ENCODE data around the gene HERC3. TPM values are rescaled to one million over a fixed set of nuclear protein-coding genes. Genes with fewer than 3 reads are reported as not detected.

The HERC3 gene
- total RNA-seq, 1 experiment from 2014 or later: 5.5 TPM

- H3K9me3 Mint-ChIP-seq: no peaks in the 10 kb centered on the region
- no peaks in the 10 kb centered on the region for H3K36me3 Mint-ChIP-seq
- H3K4me3 Mint-ChIP-seq: peak overlapping the region; percentile 81
- ATAC-seq (peak; percentile 60), DNase-seq (ENCODE audit: low spot score) (peak; percentile 61)
- CTCF ChIA-PET: interaction anchor here (0.6 to 3.4 kb wide), 7 partner anchors 11 to 80 kb away, joined by 3 to 18 read pairs (median 7); no protein-coding TSS in a partner anchor
- H3K4me1 Mint-ChIP-seq: peaks cover 18% of the 10 kb centered on the region
- H3K27me3 Mint-ChIP-seq (ENCODE audit: low read depth): peaks cover 71% of the 10 kb centered on the region
- H3K27ac Mint-ChIP-seq: no peak overlapping the region
- POLR2A ChIA-PET: interaction anchor here (0.7 kb wide), 1 partner anchor 289 kb away, joined by 3 read pairs; no protein-coding TSS in a partner anchor
- TF ChIP-seq ERG (CRISPR knock-in tag; IDR thresholded peaks at IDR 0.05) (no peak), GTF2I (CRISPR knock-in tag; conservative IDR thresholded peaks at IDR 0.05) (no peak), ZNF512 (CRISPR knock-in tag; IDR thresholded peaks at IDR 0.05; ENCODE audit: borderline replicate concordance) (no peak), TEAD1 (CRISPR knock-in tag; IDR thresholded peaks at IDR 0.05) (no peak), EMX1 (CRISPR knock-in tag; IDR thresholded peaks at IDR 0.05) (no peak), CREB1 (CRISPR knock-in tag; IDR thresholded peaks at IDR 0.05) (no peak), E2F1 (CRISPR knock-in tag; IDR thresholded peaks at IDR 0.05) (no peak), NFE2L1 (CRISPR knock-in tag; IDR thresholded peaks at IDR 0.05) (no peak), ZNF232 (CRISPR knock-in tag; IDR thresholded peaks at IDR 0.05) (peak; percentile 67; the same call in 1 of the 2 replicates), ZNF281 (CRISPR knock-in tag; IDR thresholded peaks at IDR 0.05) (no peak), ZNF671 (CRISPR knock-in tag; IDR thresholded peaks at IDR 0.05) (no peak), NR1H2 (CRISPR knock-in tag; IDR thresholded peaks at IDR 0.05) (no peak), JUN (CRISPR knock-in tag; IDR thresholded peaks at IDR 0.05) (no peak), USF2 (CRISPR knock-in tag; IDR thresholded peaks at IDR 0.05) (peak; percentile 33; the same call in 1 of the 2 replicates), FOXP1 (CRISPR knock-in tag; IDR thresholded peaks at IDR 0.05; ENCODE audit: borderline replicate concordance) (no peak), ESRRA (CRISPR knock-in tag; IDR thresholded peaks at IDR 0.05; ENCODE audit: borderline replicate concordance) (peak; percentile 67; the same call in 1 of the 2 replicates), FOXK1 (CRISPR knock-in tag; IDR thresholded peaks at IDR 0.05) (peak; percentile 83), PRRX2 (CRISPR knock-in tag; IDR thresholded peaks at IDR 0.05) (no peak), AFF4 (CRISPR knock-in tag; IDR thresholded peaks at IDR 0.05; ENCODE audit: borderline replicate concordance) (no peak), TEAD4 (CRISPR knock-in tag; IDR thresholded peaks at IDR 0.05) (no peak), RELA (CRISPR knock-in tag; IDR thresholded peaks at IDR 0.05; ENCODE audit: borderline replicate concordance) (no peak), STAT6 (CRISPR knock-in tag; conservative IDR thresholded peaks at IDR 0.05; ENCODE audit: low read depth) (no peak)
These were observed 544 bp downstream of the HERC3 start for GRCh38 chr4:88592600-88593448.

Measured in WTC11 (cell line).